ENCODE results near the gene FBN1.

DNA sequence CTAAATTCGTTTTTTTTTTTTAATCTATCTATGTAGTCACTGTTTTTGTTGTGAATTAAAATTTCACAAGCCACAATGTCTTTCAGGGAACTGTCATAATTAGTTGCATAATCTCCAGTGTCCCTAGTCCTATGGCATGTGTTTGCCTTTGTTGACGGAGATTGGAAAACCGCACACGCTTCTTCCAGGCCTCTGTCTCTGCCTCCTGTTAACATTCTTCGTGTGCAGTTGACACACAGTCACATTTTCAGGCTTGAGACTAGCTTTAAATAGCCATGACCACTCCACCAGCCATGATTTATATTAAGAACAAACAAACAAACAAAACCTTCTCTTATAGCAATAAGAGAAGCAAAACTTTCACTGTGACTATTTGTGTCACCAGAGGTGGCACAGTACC, 174.4 kb downstream of the FBN1 start:
- TF ChIP-seq EZH2 (IDR thresholded peaks at IDR 0.05; ENCODE audit: low read depth, unreplicated experiment) = no peak
- TF ChIP-seq, protein P1, sequence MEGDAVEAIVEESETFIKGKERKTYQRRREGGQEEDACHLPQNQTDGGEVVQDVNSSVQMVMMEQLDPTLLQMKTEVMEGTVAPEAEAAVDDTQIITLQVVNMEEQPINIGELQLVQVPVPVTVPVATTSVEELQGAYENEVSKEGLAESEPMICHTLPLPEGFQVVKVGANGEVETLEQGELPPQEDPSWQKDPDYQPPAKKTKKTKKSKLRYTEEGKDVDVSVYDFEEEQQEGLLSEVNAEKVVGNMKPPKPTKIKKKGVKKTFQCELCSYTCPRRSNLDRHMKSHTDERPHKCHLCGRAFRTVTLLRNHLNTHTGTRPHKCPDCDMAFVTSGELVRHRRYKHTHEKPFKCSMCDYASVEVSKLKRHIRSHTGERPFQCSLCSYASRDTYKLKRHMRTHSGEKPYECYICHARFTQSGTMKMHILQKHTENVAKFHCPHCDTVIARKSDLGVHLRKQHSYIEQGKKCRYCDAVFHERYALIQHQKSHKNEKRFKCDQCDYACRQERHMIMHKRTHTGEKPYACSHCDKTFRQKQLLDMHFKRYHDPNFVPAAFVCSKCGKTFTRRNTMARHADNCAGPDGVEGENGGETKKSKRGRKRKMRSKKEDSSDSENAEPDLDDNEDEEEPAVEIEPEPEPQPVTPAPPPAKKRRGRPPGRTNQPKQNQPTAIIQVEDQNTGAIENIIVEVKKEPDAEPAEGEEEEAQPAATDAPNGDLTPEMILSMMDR (conservative IDR thresholded peaks at IDR 0.05; ENCODE audit: low read depth in 2 of 2) = no peak
- TF ChIP-seq REST (IDR thresholded peaks at IDR 0.05; ENCODE audit: unreplicated experiment) = no peak
- TF ChIP-seq POLR2AphosphoS5 (IDR thresholded peaks at IDR 0.05; ENCODE audit: low read depth) = no peak
- no peak for TF ChIP-seq EZH2phosphoT487 (IDR thresholded peaks at IDR 0.05; ENCODE audit: unreplicated experiment)
- TF ChIP-seq NANOG (IDR thresholded peaks at IDR 0.05; ENCODE audit: borderline replicate concordance) = no peak
- no peak for TF ChIP-seq STAT1 (IDR thresholded peaks at IDR 0.05; ENCODE audit: unreplicated experiment)
- no peak for TF ChIP-seq CREB1 (CRISPR knock-in tag; IDR thresholded peaks at IDR 0.05; ENCODE audit: low read depth)
